T1000 (cell line): Measurements from ENCODE around the gene BAAT.
"Not testable (repeated sequence)": the region's sequence is repeated elsewhere in the genome, so short reads cannot be mapped to it uniquely, and the experiment has no call there.

Experiments
- DNase-seq: peaks from one replicate; lab custom pipeline; 2025; ENCODE audit warnings: mixed read lengths; lab: John Stamatoyannopoulos, UW

Gene BAAT

GRCh38 chr9:101384873-101385536 is at the start of gene BAAT:
BAAT (minus strand) TSS chr9:101385006; CDS start chr9:101371404, 13,602 bp downstream.
- DNase-seq: not testable (repeated sequence)

DNA sequence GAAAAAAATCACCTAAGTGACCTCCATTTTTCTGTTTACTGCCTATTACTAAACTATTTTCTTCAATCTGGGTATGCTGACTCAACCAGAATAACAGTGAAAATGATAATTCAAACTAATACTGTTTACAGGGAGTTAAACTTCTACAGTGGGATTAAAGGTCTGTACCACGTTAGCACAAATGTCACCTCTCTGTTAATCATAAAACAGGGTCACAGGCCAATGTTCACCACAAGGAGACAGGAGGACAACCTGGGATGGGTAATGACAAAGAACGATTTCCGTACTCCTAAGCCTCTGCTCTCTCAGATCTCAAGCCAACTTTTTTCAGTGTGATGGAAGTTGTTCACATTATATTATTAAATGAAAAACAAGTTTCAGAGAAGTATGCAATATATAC is 48.4 kb upstream of the BAAT start:
- DNase-seq: no peak

- DNase-seq: no peak
Observed at GRCh38 chr9:101432740-101433139, 47.9 kb upstream of the BAAT start.

DNA sequence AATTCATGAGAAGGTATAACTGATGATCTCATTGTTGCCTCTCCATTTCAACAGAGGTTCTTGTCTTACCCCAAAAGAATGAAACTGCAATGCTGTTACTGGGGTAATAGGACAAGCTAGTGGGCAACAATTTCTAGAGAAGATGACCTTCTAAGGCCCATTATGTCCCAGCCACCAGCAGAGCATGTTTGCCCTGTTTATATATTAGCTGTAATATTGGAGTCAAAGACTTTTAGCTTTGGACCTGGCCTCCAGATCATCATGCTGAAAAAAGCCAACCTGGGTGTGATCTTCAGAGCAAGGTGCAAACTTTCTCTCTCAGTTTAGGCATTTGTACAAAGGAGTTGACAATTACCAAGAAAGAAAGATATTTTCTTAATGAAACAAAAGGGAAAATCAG is 47.4 kb upstream of the BAAT start:
- DNase-seq: no peak

DNA sequence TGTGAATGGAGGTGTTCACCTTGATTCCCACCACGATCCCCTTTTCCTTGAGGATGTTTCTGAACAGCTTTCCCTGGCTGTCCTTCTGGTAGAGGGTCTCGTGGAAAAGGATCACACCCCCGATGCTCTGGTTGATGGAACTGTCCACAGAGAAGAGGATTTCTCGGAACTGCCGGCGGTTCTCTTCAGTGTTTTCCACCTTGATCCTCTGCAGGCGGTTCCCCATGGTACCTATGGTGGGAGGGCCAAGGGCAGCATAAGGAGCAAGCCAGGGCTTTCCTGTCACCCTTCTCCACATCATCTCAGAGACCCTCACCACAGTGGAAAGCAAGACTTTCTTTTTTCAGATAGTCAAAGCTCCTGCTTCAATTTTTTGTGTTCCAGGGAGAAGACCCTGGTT is 44.9 kb upstream of the BAAT start:
- no peak for DNase-seq

DNA sequence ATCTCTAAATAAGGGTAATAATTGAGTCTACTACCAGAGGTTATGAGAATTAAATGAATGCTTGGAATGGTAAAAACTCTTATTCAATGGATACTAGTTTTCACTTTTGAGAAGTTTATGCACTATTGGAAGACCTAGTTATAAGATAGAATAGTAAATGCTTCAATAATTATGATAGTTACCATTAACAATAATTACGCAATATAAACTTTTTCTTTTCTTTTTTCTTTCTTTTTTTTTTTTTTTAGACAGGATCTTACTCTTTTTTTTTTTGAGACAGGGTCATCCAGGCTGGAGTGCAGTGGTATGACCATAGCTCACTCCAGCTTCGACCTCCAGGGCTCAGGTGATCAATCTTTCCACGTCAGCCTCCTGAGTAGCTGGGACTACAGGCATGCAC is 44.1 kb upstream of the BAAT start:
- no peak for DNase-seq

GRCh38 chr9:101427957-101428655 is 43.3 kb upstream of the BAAT start:
- no peak for DNase-seq

GRCh38 chr9:101427358-101427757 is 42.6 kb upstream of the BAAT start:
- DNase-seq: no peak

GRCh38 chr9:101421653-101422065 is 36.9 kb upstream of the BAAT start:
- no peak for DNase-seq

GRCh38 chr9:101419863-101420262 is 35.1 kb upstream of the BAAT start:
- DNase-seq: no peak

- DNase-seq: no peak
Observed at GRCh38 chr9:101418518-101419430, 34.0 kb upstream of the BAAT start.

- DNase-seq: no peak
Observed at GRCh38 chr9:101417977-101418376, 33.2 kb upstream of the BAAT start.

GRCh38 chr9:101417389-101417788 is 32.6 kb upstream of the BAAT start:
- no peak for DNase-seq

- no peak for DNase-seq
Observed at GRCh38 chr9:101415578-101415977, 30.8 kb upstream of the BAAT start.

DNA sequence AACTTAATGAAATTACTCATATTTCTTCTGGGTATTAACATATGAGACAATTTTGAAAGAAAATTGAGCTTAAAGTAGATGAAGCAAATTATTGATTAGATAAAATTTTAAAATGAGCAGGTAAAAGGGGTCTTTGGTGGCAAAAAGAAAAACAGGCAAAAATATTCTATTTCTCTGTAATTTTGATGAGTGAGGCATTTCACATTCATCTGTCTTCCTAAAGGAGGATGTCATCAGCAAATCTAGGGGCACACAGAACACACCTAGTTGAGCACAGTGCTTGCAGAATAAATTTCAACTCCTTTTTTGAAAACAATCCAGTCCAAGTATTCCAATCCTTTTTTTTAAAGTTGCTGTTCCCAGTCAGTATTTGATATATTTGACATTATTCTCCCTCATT is 30.0 kb upstream of the BAAT start:
- no peak for DNase-seq

GRCh38 chr9:101409079-101409477 is 24.3 kb upstream of the BAAT start:
- DNase-seq: no peak

DNA sequence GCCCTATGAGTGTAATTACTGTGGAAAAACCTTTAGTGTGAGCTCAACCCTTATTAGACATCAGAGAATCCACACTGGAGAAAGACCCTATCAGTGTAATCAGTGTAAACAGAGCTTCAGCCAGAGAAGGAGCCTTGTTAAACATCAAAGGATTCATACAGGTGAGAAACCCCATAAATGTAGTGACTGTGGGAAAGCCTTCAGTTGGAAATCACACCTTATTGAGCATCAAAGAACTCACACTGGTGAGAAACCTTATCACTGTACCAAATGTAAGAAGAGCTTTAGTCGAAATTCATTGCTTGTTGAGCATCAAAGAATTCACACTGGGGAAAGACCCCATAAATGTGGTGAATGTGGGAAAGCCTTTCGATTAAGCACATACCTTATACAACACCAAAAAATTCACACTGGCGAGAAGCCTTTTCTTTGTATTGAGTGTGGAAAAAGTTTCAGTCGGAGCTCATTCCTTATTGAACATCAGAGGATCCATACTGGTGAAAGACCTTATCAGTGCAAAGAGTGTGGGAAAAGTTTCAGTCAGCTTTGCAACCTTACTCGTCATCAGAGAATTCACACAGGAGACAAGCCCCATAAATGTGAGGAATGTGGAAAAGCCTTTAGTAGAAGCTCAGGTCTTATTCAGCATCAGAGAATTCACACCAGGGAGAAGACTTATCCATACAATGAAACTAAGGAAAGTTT is 23.7 kb upstream of the BAAT start:
- no peak for DNase-seq

- no peak for DNase-seq
Observed at GRCh38 chr9:101403516-101404285, 18.9 kb upstream of the BAAT start.

- DNase-seq: no peak
Observed at GRCh38 chr9:101400120-101400519, 15.3 kb upstream of the BAAT start.

DNA sequence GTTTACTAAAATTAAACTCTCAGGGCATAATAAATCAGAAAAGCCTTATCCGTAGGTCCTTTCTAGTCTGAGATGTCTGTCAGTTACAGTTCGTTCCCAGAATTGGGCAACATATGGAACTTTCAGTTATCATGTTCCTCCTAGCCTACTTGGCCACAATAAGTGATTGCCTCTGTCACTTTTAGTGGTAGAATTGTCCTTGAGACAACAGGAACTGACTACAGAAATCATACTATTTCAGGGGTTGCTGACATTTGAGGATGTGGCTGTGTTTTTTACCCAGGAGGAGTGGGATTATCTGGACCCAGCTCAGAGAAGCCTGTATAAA is 14.8 kb upstream of the BAAT start:
- no peak for DNase-seq

- DNase-seq: no peak
Observed at GRCh38 chr9:101398930-101399642, 14.3 kb upstream of the BAAT start.
